NCI-H146 treated with DMSO at 0.1 percent for 48 hours (cell line): ENCODE measurements around the gene RFX4.

ENCODE experiments used
- DNase-seq: peaks from one replicate; lab custom pipeline; 2025; ENCODE audit not compliant: unreplicated experiment; lab: John Stamatoyannopoulos, UW

Gene RFX4

DNA sequence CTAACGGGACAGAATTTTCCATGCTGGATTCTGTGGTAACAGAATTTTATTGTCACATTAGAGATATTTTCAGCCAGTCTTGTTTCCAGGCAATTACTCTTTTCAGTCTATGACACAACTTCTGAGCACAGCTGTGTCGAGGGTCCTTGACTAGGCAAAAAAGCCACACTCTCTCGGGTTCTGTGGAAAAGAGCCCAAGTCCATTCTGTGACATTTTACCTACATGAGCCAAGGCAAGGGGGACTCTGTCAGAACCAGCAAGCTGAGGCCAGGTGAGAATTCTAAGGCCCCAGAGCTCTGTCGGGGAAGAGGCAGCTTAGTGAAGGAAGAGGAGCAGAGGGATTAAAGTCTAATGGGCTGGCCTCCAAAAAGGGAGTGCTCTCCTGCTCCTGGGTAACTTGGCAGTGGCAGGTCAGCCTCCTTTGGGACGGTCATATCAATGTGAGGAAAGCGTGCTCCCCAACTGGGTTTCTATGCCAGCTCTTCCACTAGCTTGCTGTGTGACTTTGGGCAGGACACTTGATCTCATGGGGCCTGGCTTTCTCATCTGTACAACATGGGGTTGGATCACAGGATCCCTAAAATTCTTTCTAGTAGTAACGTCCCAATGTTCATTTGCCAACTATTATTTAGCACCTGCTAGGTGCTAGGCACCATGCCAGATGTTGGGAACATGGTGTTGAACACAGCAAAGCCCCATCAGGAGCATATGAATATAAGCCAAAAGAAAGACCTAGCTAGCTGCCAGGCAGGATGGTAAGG, 175.7 kb downstream of the RFX4 start:
- no peak for DNase-seq

DNA sequence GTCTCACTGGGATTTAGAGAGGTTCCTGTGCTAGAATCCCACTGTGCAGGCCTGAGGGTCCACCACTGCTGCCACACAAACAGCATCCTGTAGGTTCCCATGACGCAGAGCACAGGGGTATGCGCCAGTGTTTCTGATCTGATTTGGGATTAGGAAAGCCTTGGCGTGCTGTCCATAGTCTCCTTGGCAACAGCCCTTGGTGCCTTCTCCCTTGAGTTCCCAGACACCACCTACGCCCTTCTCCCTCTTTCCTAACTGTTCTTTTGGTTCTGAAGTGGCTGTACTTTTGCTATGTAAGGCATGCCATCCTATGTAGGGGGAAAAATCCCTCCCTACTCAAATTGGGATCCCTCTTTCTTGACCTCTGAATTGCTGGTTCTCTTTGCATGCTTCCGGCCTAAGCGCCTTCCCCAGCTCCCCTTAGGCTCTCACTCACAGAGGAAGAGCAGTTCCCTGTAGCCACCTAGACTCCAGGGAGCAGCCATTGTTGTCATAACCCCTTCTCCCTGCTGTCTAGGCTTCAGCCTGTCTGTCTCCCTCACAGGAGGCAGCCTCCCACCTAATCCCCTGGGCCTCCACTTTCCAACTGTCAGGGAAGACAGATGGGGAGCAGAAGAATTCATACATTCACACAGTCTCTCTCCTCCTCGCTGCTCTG, 176.9 kb downstream of the RFX4 start:
- no peak for DNase-seq

- DNase-seq = no peak
Measured at GRCh38 chr12:106760184-106760531, 177.4 kb downstream of the RFX4 start.

DNA sequence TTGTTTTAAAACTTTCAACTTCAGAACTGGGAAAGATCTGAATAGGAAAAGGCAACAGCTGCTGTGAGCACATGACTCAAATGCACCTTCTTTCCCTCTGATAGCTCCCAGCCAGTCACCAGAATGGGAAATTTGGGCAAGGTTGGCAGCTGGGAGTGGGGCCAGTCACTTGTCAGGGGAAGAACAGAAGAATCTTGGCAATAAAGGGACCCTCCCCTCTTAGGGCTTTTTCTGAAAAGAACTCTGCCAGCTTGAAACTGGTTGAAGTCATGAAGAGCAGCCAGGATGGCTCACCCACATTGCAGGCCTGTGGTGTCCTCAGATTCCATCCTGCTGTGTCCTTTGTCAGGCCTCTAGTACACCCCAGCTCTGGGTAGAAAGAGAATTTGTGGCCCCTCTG, 181.4 kb downstream of the RFX4 start:
- no peak for DNase-seq

- no peak for DNase-seq
Measured at GRCh38 chr12:106764738-106765137, 181.9 kb downstream of the RFX4 start.

GRCh38 chr12:106766393-106766826, 183.6 kb downstream of the RFX4 start:
- DNase-seq = no peak

GRCh38 chr12:106767206-106767605, 184.4 kb downstream of the RFX4 start:
- DNase-seq = no peak

GRCh38 chr12:106767954-106768822, 185.4 kb downstream of the RFX4 start:
- peak; percentile 74 for DNase-seq

GRCh38 chr12:106769078-106769477, 186.3 kb downstream of the RFX4 start:
- DNase-seq = no peak

GRCh38 chr12:106769546-106769945, 186.7 kb downstream of the RFX4 start:
- DNase-seq = no peak

GRCh38 chr12:106771425-106771824, 188.6 kb downstream of the RFX4 start:
- DNase-seq = no peak

DNA sequence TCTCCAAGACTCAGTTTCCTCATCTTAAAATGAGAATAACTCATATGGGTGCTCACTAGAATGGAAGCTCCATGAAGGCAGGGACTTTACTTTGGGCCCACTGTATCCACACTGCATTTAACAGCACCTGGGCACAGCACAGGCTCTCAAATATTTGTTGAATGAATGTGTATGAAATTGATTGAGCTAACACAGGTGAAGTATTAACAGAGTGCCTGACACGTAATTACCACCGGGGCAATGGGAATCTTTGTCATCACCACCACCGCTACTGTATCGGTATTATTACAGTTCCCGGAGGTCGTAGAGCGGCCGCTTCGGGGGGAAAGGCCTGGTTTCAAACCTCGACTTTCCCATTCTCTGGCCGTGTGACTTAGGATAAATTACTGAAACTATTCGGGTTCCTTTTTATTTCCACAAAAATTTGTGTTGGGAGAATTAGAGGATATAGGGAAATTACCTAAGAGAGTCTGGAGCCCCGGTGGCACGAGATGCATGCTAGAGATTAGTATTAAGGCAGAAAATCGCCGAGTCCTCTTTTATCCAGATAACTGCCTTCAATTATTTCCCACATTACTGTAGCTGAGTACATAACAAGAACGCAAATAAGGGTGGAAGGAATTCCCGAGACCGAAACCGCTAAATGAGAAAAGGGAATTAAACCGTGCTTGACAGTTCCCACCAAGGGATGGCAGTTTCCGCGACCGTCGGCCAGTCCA, 190.6 kb downstream of the RFX4 start:
- no peak for DNase-seq

GRCh38 chr12:106774005-106774807, 191.4 kb downstream of the RFX4 start, which contains the start of gene RIC8B:
TSS of gene RIC8B (plus strand) at chr12:106774682. CDS start at chr12:106774746, 64 bp downstream.
- DNase-seq = peak; percentile 98

DNA sequence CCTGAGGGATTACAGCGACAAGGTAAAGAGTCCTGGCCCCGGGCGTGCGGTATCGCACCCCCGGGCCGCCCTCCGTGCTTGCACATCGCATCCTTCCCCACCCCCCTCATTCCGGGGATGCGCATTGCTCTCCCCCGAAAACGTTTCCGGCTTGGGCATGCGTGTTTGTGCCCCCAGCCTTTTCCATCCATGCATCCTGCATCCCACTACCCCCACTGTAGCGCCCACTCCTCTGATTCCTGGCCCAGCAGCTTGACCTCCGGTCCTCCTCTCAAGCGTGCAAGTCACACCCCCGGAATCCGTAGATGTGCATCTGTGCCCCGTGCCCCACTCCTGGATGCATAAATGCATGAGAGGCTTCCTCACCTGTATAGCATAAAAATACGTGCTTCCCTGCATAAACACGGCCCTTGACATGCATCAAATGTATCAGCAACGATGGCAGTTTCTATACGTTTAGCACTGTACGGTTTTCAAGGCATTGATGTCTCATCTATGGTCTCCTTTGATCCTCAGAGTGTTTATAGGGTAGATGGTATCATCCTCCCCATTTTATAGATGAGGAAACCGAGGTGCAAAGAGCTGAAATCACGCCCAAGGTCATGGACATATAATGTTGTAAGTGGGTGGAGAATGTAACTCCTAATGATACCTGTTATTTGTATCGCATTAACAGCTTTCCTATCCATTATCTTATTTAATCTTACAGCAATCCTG, 192.2 kb downstream of the RFX4 start:
- no peak for DNase-seq

DNA sequence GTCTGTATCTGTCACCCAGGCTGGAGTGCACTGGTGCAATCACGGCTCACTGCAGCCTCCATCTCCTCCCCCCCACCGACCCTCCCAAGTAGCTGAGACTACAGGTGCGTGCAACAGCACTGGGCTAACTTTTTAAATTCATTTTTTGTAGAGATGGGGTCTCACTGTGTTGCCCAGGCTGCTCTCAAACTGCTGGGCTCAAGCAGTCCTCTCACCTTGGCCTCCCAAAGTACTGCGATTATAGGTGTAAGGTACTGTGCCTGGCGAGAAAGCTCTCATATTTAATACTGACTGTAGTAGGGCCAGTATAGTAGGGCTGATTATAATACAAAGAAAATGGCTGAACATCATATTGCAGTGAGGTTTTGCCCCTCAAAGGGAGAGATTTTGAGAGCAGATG, 194.1 kb downstream of the RFX4 start:
- DNase-seq = no peak

- peak; percentile 37 for DNase-seq
Measured at GRCh38 chr12:106780010-106780631, 197.3 kb downstream of the RFX4 start.

- no peak for DNase-seq
Measured at GRCh38 chr12:106782619-106783018, 199.8 kb downstream of the RFX4 start.

GRCh38 chr12:106783515-106783914, 200.7 kb downstream of the RFX4 start:
- no peak for DNase-seq

DNA sequence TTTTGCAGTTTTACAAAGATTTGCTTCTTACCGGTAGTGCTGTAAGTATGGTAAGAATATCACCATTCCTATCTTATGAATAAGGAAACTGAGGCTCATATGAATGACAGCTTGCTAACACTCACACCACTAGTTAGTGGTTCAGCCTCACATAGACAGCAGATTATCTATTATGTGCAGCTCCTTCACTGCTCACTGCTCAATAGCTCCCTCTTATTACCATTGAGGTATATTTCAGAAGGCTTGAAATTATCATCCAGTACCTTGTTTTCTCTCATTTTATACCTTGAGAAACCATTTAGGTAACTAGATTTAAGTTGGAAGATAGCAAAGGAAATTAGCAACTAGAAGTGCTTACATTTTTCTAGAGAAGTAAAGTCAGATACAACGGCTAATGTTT, 207.2 kb downstream of the RFX4 start:
- peak; percentile 75 for DNase-seq
